Neural cell (in vitro differentiated cells): Measurements from ENCODE around the gene TLCD4. TPM values are rescaled to one million over a fixed set of nuclear protein-coding genes. Genes with fewer than 3 reads are reported as not detected.

ENCODE experiments used
- H2AFZ ChIP-seq: fragments of 200-600, 300-800 bp; sonication (generic), shearing (Covaris generic); 2 replicates; pipeline ENCODE4 v1.6.0; 2014; ENCODE audit warnings: low read depth, mild to moderate bottlenecking, antibody characterized with exemption, low read length, moderate library complexity
- H3F3A ChIP-seq: fragments of 200-600 bp; shearing (Covaris generic); 2 replicates; pipeline ENCODE4 v1.6.1; 2016; ENCODE audit warnings: mild to moderate bottlenecking, moderate library complexity, mixed read lengths, antibody characterized with exemption, low read length; ENCODE audit not compliant: insufficient read depth, poor library complexity, severe bottlenecking
- H3K27ac ChIP-seq: fragments of 200-600, 300-800 bp; sonication (generic), shearing (Covaris generic); 2 replicates; pipeline ENCODE4 v1.5.1; 2014; ENCODE audit warnings: mild to moderate bottlenecking, low read length, moderate library complexity
- H3K27me3 ChIP-seq: fragments of 300-800, 200-600 bp; sonication (generic), shearing (Covaris generic); 2 replicates; pipeline ENCODE4 v1.6.0; 2014; ENCODE audit warnings: mild to moderate bottlenecking, low read depth, low read length, moderate library complexity; ENCODE audit not compliant: insufficient read depth
- H3K36me3 ChIP-seq: fragments of 300-800, 200-600 bp; sonication (generic), shearing (Covaris generic); 2 replicates; pipeline ENCODE4 v1.5.1; 2014; ENCODE audit warnings: mild to moderate bottlenecking, antibody characterized with exemption, low read length, moderate library complexity; ENCODE audit not compliant: insufficient read depth
- H3K4me2 ChIP-seq: fragments of 300-800, 200-600 bp; sonication (generic), shearing (Covaris generic); 2 replicates; pipeline ENCODE4 v1.6.0; 2014; ENCODE audit warnings: mild to moderate bottlenecking, low read length
- H3K4me3 ChIP-seq: fragments of 300-800, 200-600 bp; sonication (generic), shearing (Covaris generic); 2 replicates; pipeline ENCODE4 v1.5.1; 2014; ENCODE audit warnings: mild to moderate bottlenecking, low read length, moderate library complexity
- H3K79me2 ChIP-seq: fragments of 200-600 bp; shearing (Covaris generic); replicated peaks from 2 replicates; pipeline ENCODE4 v1.6.0; 2014; ENCODE audit warnings: mild to moderate bottlenecking, low read length, moderate library complexity; ENCODE audit not compliant: insufficient read depth
- H3K9ac ChIP-seq: fragments of 300-800, 200-600 bp; sonication (generic), shearing (Covaris generic); 2 replicates; pipeline ENCODE4 v1.6.1; 2016; ENCODE audit warnings: mild to moderate bottlenecking, low read length, mixed read lengths
- H3K9me2 ChIP-seq: fragments of 200-600 bp; shearing (Covaris generic); 2 replicates; pipeline ENCODE4 v1.6.1; 2016; ENCODE audit warnings: mild to moderate bottlenecking, low read length, mixed read lengths; ENCODE audit not compliant: insufficient read depth
- H3K9me3 ChIP-seq: fragments of 200-600, 300-800 bp; sonication (generic), shearing (Covaris generic); 2 replicates; pipeline ENCODE4 v1.6.1; 2016; ENCODE audit warnings: mild to moderate bottlenecking, mixed run types, low read length, moderate library complexity, mixed read lengths
- H4K20me1 ChIP-seq: fragments of 200-600 bp; shearing (Covaris generic); 2 replicates; pipeline ENCODE4 v1.6.1; 2016; ENCODE audit warnings: mild to moderate bottlenecking, mixed run types; ENCODE audit not compliant: insufficient read depth
- CTCF ChIP-seq: fragments of 450-650 bp; IDR thresholded peaks from 2 replicates; pipeline ENCODE4 v1.5.1; 2014; ENCODE audit warnings: antibody characterized with exemption, mild to moderate bottlenecking, moderate library complexity; ENCODE audit not compliant: poor library complexity, severe bottlenecking
- EP300 ChIP-seq: fragments of 450-650 bp; conservative IDR thresholded peaks from 2 replicates; pipeline ENCODE4 v1.6.1; 2014; ENCODE audit warnings: antibody characterized with exemption, mild to moderate bottlenecking, moderate library complexity; ENCODE audit not compliant: poor library complexity, severe bottlenecking
- EZH2 ChIP-seq: fragments of 200-600, 300-800 bp; shearing (Covaris generic), sonication (generic); IDR thresholded peaks from 2 replicates; pipeline ENCODE4 v1.6.1; 2014; ENCODE audit warnings: antibody characterized with exemption, low read length, borderline replicate concordance, mild to moderate bottlenecking; ENCODE audit not compliant: insufficient read depth, poor library complexity, severe bottlenecking
- MXI1 ChIP-seq: fragments of 450-650 bp; conservative IDR thresholded peaks from 2 replicates; pipeline ENCODE4 v1.6.1; 2014; ENCODE audit warnings: antibody characterized with exemption, mild to moderate bottlenecking; ENCODE audit not compliant: poor library complexity, severe bottlenecking
- POLR2AphosphoS5 ChIP-seq: IDR thresholded peaks from 2 replicates; pipeline ENCODE4 v1.6.1; 2012
- RAD21 ChIP-seq: fragments of 450-650 bp; conservative IDR thresholded peaks from 2 replicates; pipeline ENCODE4 v1.6.1; 2014; ENCODE audit warnings: antibody characterized with exemption, mild to moderate bottlenecking, moderate library complexity
- REST ChIP-seq: IDR thresholded peaks from 2 replicates; pipeline ENCODE4 v1.6.1; 2012; ENCODE audit warnings: borderline replicate concordance
- SMC3 ChIP-seq: fragments of 450-650 bp; conservative IDR thresholded peaks from 2 replicates; pipeline ENCODE4 v1.6.1; 2014; ENCODE audit warnings: antibody characterized with exemption, mild to moderate bottlenecking, moderate library complexity; ENCODE audit not compliant: poor library complexity
- TAF1 ChIP-seq: IDR thresholded peaks from 2 replicates; pipeline ENCODE4 v1.6.1; 2012; ENCODE audit warnings: low read depth
- polyA plus RNA-seq: library from polyadenylated mRNA; depleted of rRNA; stranded (reverse); fragments of >200 nt; gene quantifications from 2 replicates; pipeline ENCODE4 v1.2.3, GENCODE V29; 2014

The TLCD4 gene
- polyA plus RNA-seq, 1 donor from 2014 or later = 1.6 TPM

- no peak overlapping the region for H3K9ac ChIP-seq
- no peaks in the 10 kb centered on the region for H3K36me3 ChIP-seq
- H3K79me2 ChIP-seq = no peaks in the 10 kb centered on the region
Observed at GRCh38 chr1:95138223-95138622, 21.1 kb downstream of the TLCD4 start.

GRCh38 chr1:95139039-95139438, 21.9 kb downstream of the TLCD4 start:
- Histone ChIP-seq H3K9ac (no peak overlapping the region), H3K79me2 (no peaks in the 10 kb centered on the region), H3F3A (no peaks in the 10 kb centered on the region), H3K9me3 (no peaks in the 10 kb centered on the region), H3K36me3 (no peaks in the 10 kb centered on the region), H3K27me3 (no peaks in the 10 kb centered on the region), H4K20me1 (no peaks in the 10 kb centered on the region), H3K27ac (no peak overlapping the region), H2AFZ (no peak overlapping the region), H3K4me3 (no peak overlapping the region), H3K4me2 (no peak overlapping the region), H3K9me2 (no peaks in the 10 kb centered on the region)
- TF ChIP-seq SMC3 (no peak), CTCF (no peak), RAD21 (no peak), EP300 (no peak)

More at GRCh38 chr1:95138223-95138622, 21.1 kb downstream of the TLCD4 start:
- no peak for TF ChIP-seq POLR2AphosphoS5
- TF ChIP-seq EZH2 = no peak
- no peak for TF ChIP-seq TAF1
- TF ChIP-seq EP300 = no peak
- TF ChIP-seq REST = no peak
- TF ChIP-seq SMC3 = no peak
- no peak for TF ChIP-seq RAD21
- no peak for TF ChIP-seq MXI1
- no peak for TF ChIP-seq CTCF
- H3K9me3 ChIP-seq = no peaks in the 10 kb centered on the region
- no peak overlapping the region for H3K4me3 ChIP-seq
- no peaks in the 10 kb centered on the region for H3K9me2 ChIP-seq
- no peak overlapping the region for H3K27ac ChIP-seq
- H4K20me1 ChIP-seq = no peaks in the 10 kb centered on the region
- no peak overlapping the region for H3K4me2 ChIP-seq
- no peak overlapping the region for H2AFZ ChIP-seq
- no peaks in the 10 kb centered on the region for H3K27me3 ChIP-seq
- H3F3A ChIP-seq = no peaks in the 10 kb centered on the region
